Cardiac atrium fibroblast (primary cell): ENCODE measurements around the gene ZFHX3. TPM values are rescaled to one million over a fixed set of nuclear protein-coding genes. Genes with fewer than 3 reads are reported as not detected.

ENCODE experiments used
- total RNA-seq: library from RNA; depleted of rRNA; stranded (reverse); fragments of >200 nt; gene quantifications from 2 replicates; pipeline ENCODE4 v1.2.3, GENCODE V29; 2015

ZFHX3 gene, protein sequence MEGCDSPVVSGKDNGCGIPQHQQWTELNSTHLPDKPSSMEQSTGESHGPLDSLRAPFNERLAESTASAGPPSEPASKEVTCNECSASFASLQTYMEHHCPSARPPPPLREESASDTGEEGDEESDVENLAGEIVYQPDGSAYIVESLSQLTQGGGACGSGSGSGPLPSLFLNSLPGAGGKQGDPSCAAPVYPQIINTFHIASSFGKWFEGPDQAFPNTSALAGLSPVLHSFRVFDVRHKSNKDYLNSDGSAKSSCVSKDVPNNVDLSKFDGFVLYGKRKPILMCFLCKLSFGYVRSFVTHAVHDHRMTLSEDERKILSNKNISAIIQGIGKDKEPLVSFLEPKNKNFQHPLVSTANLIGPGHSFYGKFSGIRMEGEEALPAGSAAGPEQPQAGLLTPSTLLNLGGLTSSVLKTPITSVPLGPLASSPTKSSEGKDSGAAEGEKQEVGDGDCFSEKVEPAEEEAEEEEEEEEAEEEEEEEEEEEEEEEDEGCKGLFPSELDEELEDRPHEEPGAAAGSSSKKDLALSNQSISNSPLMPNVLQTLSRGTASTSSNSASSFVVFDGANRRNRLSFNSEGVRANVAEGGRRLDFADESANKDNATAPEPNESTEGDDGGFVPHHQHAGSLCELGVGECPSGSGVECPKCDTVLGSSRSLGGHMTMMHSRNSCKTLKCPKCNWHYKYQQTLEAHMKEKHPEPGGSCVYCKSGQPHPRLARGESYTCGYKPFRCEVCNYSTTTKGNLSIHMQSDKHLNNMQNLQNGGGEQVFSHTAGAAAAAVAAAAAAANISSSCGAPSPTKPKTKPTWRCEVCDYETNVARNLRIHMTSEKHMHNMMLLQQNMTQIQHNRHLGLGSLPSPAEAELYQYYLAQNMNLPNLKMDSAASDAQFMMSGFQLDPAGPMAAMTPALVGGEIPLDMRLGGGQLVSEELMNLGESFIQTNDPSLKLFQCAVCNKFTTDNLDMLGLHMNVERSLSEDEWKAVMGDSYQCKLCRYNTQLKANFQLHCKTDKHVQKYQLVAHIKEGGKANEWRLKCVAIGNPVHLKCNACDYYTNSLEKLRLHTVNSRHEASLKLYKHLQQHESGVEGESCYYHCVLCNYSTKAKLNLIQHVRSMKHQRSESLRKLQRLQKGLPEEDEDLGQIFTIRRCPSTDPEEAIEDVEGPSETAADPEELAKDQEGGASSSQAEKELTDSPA (N-terminal part only)
- 4.7 and 7.0 TPM in 2 replicates for total RNA-seq

DNA sequence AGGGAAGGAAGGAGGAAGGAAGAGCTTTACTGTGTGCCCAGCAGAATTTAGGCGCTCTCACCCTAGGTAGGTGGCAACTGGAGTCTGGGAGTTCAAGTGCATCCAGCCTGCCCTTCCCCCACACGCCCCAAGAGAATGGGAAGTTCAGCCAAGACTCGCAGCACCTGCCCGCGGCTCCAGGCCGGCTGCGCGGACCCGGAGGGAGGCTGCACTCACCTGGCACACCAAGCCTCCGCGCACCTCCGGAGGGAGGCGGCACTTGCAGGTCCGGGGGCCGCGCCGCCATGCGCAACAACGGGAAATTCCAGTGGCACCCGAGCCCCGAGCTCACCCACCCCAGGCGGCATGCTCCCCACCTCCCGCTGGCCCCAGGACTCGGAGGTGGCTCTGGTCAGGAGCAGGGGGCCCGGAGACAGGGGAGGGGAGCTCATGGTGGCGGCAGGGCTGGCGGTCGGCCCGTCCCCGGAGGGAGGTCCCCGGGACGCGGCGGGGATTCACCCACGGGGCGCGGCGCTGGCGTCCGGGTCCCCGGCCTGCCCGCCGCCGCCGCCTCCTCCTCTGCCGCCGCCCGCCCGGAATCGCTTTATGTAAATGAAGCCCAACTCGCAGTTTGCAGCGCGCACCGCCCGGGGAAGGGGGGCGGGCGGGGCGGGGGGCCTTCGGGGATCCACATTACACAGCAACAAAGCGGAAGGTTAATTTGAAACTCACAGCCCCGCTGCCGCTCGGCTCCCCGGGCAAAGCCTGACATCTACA is at the start of gene ZFHX3:
ZFHX3 (minus strand) TSS at position 593 of the 756 bp plus-strand sequence. CDS start 87,983 bp downstream, outside the sequence.

